Sigmoid colon (tissue), 4 donors: Measurements from ENCODE around the gene TOMM70.

ENCODE experiments used
- EP300 ChIP-seq, 4 donors: sonication (generic); formaldehyde crosslinking; IDR thresholded peaks; one replicate each; pipeline ENCODE4 v1.6.1; 2017; ENCODE audit warnings: antibody characterized with exemption in 4 of 4
- POLR2A ChIP-seq, 2 donors: fragments of 450-650 bp; IDR thresholded peaks; one replicate each; pipeline ENCODE4 v1.6.1; 2016; ENCODE audit warnings: antibody characterized with exemption in 2 of 2, mild to moderate bottlenecking in 2 of 2, moderate library complexity in 2 of 2
- POLR2AphosphoS5 ChIP-seq, 4 donors: sonication (generic); formaldehyde crosslinking; IDR thresholded peaks; one replicate each; pipeline ENCODE4 v1.6.1; 2017; ENCODE audit warnings: antibody characterized with exemption in 4 of 4
- TF ChIP-seq, protein P1 (sequence below), 4 experiments: fragments of 450-650 bp in 3 of 4; fragments of 200-600 bp in 1 of 4; IDR thresholded peaks; one replicate each; pipeline ENCODE4 v1.5.1; 2016 to 2019; ENCODE audit warnings: antibody characterized with exemption in 4 of 4, mild to moderate bottlenecking in 3 of 4, moderate library complexity in 2 of 4

DNA sequence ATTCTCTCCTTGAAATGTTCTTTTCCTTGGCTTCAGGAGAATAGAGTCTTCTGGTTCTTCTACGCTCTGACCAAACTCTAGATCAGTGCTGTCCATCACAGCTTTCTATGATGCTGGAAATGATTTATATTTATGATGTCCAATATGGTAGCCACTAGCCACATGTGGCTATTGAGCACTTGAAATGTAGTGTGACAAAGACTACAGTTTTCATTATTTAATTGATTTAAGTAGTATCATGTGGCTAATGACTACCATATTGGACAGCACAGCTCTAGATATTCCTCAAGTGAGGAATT lies 3.3 kb upstream of the TOMM70 start:
- TF ChIP-seq POLR2A (IDR thresholded peaks at IDR 0.05): no peak
- TF ChIP-seq, protein P1, sequence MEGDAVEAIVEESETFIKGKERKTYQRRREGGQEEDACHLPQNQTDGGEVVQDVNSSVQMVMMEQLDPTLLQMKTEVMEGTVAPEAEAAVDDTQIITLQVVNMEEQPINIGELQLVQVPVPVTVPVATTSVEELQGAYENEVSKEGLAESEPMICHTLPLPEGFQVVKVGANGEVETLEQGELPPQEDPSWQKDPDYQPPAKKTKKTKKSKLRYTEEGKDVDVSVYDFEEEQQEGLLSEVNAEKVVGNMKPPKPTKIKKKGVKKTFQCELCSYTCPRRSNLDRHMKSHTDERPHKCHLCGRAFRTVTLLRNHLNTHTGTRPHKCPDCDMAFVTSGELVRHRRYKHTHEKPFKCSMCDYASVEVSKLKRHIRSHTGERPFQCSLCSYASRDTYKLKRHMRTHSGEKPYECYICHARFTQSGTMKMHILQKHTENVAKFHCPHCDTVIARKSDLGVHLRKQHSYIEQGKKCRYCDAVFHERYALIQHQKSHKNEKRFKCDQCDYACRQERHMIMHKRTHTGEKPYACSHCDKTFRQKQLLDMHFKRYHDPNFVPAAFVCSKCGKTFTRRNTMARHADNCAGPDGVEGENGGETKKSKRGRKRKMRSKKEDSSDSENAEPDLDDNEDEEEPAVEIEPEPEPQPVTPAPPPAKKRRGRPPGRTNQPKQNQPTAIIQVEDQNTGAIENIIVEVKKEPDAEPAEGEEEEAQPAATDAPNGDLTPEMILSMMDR (IDR thresholded peaks at IDR 0.05): no peak
- TF ChIP-seq EP300 (IDR thresholded peaks at IDR 0.05): no peak
- no peak for TF ChIP-seq POLR2AphosphoS5 (IDR thresholded peaks at IDR 0.05)
